ENCODE results near the gene CBX4. TPM values are rescaled to one million over a fixed set of nuclear protein-coding genes. Genes with fewer than 3 reads are reported as not detected.

CBX4 gene
- total RNA-seq, 2 donors from 2014 or later = 28.0 to 28.5 TPM

DNA sequence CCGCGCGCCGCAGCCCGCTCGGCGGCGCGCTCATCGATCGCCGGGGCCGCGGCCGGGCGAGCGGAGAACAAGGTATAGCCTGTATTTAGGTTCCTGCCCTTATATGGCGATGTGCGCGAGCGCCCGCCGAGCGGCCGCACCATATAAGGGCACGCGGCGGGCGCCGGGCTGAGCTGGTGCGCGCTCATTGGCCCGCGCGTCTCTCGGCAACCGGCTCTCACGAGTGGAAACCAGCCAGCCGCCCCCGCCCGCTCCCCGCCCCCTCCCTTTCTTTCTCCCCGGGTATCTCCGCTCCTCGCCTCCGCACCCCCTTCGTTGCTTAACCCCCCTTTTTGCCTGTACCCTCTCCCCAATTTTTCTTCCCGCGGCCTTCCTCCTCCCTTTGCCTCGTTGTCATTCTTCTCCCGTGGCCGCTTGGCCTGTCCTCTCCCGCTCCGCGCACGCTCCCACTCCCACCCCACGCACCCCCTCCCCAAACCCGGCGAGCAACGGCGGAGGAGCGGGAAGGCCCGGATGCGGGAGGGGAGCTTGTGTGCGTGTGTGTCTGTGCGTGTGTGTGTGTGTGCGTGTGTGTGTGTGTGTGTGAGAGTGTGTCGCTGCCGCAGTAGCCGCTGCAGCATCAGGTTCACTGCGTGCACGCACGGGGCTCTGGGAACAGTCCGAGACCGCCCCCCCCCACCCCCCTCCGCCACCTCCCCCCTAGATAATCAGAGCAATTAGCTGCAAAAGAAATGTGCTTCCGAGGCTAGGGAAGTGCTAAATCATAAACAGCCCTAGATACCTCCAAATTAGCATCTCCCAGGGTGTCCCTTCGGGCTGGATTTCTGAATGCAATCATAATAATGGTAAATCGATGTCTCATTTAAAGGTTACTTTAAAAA, 28.9 kb downstream of the CBX4 start:
- DNase-seq (ENCODE audit: low spot score) = peak; percentile 84
- 1% methylated on average over 78 of the region's 79 CpGs for WGBS
- Histone ChIP-seq H3K4me1 (replicated peaks) (peaks cover 33% of the 10 kb centered on the region), H3K27me3 (replicated peaks; ENCODE audit: insufficient read depth) (peaks cover 25% of the 10 kb centered on the region), H3K9me3 (no peaks in the 10 kb centered on the region), H3K36me3 (no peaks in the 10 kb centered on the region), H3K27ac (no peak overlapping the region), H3K4me3 (no peak overlapping the region)
- TF ChIP-seq POLR2AphosphoS5 (IDR thresholded peaks at IDR 0.05) = peak; percentile 88
- no peak for TF ChIP-seq POLR2A (IDR thresholded peaks at IDR 0.05)
- TF ChIP-seq, protein P1, sequence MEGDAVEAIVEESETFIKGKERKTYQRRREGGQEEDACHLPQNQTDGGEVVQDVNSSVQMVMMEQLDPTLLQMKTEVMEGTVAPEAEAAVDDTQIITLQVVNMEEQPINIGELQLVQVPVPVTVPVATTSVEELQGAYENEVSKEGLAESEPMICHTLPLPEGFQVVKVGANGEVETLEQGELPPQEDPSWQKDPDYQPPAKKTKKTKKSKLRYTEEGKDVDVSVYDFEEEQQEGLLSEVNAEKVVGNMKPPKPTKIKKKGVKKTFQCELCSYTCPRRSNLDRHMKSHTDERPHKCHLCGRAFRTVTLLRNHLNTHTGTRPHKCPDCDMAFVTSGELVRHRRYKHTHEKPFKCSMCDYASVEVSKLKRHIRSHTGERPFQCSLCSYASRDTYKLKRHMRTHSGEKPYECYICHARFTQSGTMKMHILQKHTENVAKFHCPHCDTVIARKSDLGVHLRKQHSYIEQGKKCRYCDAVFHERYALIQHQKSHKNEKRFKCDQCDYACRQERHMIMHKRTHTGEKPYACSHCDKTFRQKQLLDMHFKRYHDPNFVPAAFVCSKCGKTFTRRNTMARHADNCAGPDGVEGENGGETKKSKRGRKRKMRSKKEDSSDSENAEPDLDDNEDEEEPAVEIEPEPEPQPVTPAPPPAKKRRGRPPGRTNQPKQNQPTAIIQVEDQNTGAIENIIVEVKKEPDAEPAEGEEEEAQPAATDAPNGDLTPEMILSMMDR (IDR thresholded peaks at IDR 0.05) = no peak
- intact Hi-C loops (cut with DNase I) = no loop called here

DNA sequence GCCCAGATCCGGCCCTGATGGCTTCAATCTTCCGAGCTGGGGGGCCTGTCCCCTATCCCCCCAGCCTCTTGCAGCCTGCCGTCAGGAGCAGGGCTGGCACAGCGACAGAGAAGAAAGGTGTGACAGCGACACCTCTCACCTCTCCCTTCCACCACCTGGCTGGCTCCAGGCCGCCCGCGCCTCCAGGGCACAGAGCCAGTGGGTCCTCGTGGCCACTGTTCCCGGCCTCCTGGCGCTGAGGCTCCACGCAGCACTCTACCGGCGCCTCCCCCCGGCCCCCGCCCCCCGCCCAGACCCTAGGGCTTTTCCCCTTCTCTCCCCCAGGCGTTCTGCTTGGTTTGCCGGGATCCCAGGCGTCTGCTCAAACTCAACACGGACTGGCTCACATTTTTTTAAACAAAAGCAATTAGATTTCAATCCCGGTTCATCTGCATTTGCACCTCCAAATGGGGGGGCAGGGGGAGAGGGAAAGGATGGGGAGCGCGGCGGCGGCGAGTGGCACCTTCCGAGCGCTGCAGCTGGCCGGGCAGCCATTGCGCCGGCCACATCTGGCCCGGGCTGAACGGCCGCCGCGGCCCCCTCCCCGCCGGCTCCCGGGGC, 29.6 kb downstream of the CBX4 start:
- intact Hi-C loops (cut with DNase I) = no loop called here
- TF ChIP-seq POLR2A (IDR thresholded peaks at IDR 0.05) (no peak), POLR2AphosphoS5 (IDR thresholded peaks at IDR 0.05) (no peak)
- TF ChIP-seq, protein P1 (IDR thresholded peaks at IDR 0.05) = no peak
- no peaks in the 10 kb centered on the region for H3K9me3 ChIP-seq
- H3K36me3 ChIP-seq = no peaks in the 10 kb centered on the region
- DNase-seq (ENCODE audit: low spot score) = no peak
- 4% methylated on average over 35 of the region's 40 CpGs for WGBS
- H3K4me1 ChIP-seq (replicated peaks) = peaks cover 26% of the 10 kb centered on the region
- peaks cover 28% of the 10 kb centered on the region for H3K27me3 ChIP-seq (replicated peaks; ENCODE audit: insufficient read depth)
- no peak overlapping the region for H3K4me3 ChIP-seq
- no peak overlapping the region for H3K27ac ChIP-seq

DNA sequence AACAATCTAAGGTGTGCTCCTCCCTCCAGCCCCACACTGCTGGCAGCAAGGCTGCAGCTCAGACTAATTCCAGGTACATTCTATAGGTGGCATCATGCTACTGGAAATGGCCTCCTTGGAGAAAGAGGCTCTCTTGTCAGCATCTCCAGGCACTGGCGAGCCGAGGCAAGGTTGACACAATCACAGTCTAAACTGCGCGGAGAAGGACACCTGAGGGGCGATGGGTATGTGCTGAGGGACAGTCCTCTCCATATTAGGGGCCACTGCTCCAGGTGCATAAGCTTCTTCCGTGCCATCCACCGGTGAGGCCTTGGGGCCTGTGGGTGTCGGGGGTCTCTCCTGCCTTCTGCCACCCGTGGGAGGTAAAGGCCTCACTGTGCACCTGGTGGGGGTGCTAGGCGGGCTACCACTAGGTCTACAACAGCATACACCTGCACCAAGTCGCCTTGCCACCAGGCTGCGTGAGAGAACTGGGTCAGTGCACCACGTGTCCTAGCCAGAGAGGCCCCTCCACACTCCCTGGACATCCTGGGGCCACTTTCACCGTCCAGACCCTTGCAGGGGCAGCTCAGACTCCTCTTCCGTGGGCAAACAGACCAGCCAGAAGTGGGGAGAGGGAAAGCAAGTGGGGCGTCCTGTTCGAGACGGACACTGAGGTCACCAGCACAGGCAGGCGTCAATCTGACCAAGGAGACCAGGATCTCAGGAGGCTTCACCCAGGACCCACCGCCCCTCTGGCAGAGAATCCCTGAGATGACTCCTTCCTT, 30.3 kb downstream of the CBX4 start:
- Histone ChIP-seq H3K4me1 (replicated peaks) (peaks cover 19% of the 10 kb centered on the region), H3K27ac (no peak overlapping the region), H3K4me3 (no peak overlapping the region), H3K27me3 (replicated peaks; ENCODE audit: insufficient read depth) (peaks cover 35% of the 10 kb centered on the region), H3K9me3 (no peaks in the 10 kb centered on the region), H3K36me3 (no peaks in the 10 kb centered on the region)
- DNase-seq (ENCODE audit: low spot score) = peak; percentile 67
- 24% methylated on average over 19 of the region's 20 CpGs for WGBS
- peak; percentile 90 for TF ChIP-seq POLR2AphosphoS5 (IDR thresholded peaks at IDR 0.05)
- TF ChIP-seq POLR2A (IDR thresholded peaks at IDR 0.05) = no peak
- TF ChIP-seq, protein P1 (IDR thresholded peaks at IDR 0.05) = peak in 3 of 4 experiments; percentile 37 to 83 (median 62)
- intact Hi-C loops (cut with DNase I) = no loop called here

DNA sequence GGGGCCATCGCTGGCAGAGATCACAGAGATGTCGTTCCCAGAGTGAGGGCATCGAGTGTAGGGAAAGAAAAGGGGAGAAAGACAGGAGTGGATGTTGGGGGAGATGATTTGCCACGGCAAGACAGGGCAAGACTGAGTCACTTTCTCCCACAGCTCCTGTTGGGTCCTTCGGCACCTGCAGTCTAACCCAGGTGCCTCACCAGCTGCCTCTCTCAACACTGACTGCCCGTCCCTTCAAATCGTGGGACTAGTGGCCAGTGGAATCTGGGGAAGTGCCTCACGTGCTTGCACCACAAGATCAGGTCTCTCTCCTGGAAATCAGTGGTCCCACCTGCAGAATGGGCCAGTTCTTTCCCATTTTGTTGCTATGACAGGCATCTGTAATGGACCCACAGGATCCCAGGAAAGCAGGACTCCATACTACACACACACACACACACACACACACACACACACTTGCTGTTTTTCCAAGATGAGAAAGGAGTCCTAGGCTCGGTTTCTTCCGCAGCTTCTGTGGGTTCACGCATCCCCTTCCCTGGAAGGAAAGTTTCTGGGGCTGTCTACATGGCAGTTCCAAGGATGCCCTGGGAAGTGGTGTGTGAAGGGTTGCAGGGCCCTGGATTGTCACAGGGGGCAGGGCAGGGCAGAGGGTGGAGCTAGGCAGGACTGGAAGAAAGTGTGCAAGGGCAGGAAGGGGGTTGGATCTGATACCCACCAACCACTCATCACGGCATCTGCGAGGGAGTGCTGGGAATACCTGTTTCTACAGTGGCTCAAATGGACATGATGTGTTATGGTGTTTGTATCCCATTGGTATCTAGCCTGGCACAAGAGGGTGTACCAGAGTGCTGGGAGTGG, 32.1 kb downstream of the CBX4 start:
- 25% methylated on average over 13 of the region's 13 CpGs for WGBS
- Histone ChIP-seq H3K9me3 (no peaks in the 10 kb centered on the region), H3K36me3 (no peaks in the 10 kb centered on the region), H3K4me1 (replicated peaks) (peaks cover 8% of the 10 kb centered on the region), H3K27ac (no peak overlapping the region), H3K4me3 (no peak overlapping the region), H3K27me3 (replicated peaks; ENCODE audit: insufficient read depth) (peaks cover 49% of the 10 kb centered on the region)
- no peak for DNase-seq (ENCODE audit: low spot score)
- intact Hi-C loops (cut with DNase I) = no loop called here
- TF ChIP-seq POLR2AphosphoS5 (IDR thresholded peaks at IDR 0.05) (no peak), POLR2A (IDR thresholded peaks at IDR 0.05) (no peak)
- TF ChIP-seq, protein P1 (IDR thresholded peaks at IDR 0.05) = no peak
